Ishikawa (cell line): ENCODE data around the gene EXOC4.
A peak's percentile ranks its signal among the peaks of the same experiment; 100 is the strongest.

Experiments
- CEBPB ChIP-seq: IDR thresholded peaks from 2 replicates; pipeline ENCODE4 v1.6.1; 2012
- CREB1 ChIP-seq: IDR thresholded peaks from 2 replicates; pipeline ENCODE4 v1.6.1; 2012; ENCODE audit warnings: low read depth
- EGR1 ChIP-seq: IDR thresholded peaks from 2 replicates; pipeline ENCODE4 v1.6.1; 2012
- EP300 ChIP-seq: IDR thresholded peaks from 2 replicates; pipeline ENCODE4 v1.6.1; 2012; ENCODE audit warnings: borderline replicate concordance
- FOXM1 ChIP-seq: IDR thresholded peaks from 2 replicates; pipeline ENCODE4 v1.6.1; 2012; ENCODE audit warnings: low read depth, borderline replicate concordance
- MAX ChIP-seq: IDR thresholded peaks from 2 replicates; pipeline ENCODE4 v1.6.1; 2012
- NFIC ChIP-seq: IDR thresholded peaks from 2 replicates; pipeline ENCODE4 v1.6.1; 2012
- RAD21 ChIP-seq: IDR thresholded peaks from 2 replicates; pipeline ENCODE4 v1.6.1; 2012; ENCODE audit warnings: low read depth
- REST ChIP-seq: IDR thresholded peaks from 2 replicates; pipeline ENCODE4 v1.6.1; 2012; ENCODE audit warnings: low read depth, mild to moderate bottlenecking
- TAF1 ChIP-seq: IDR thresholded peaks from 2 replicates; pipeline ENCODE4 v1.6.1; 2012; ENCODE audit warnings: low read depth, mild to moderate bottlenecking
- TCF12 ChIP-seq: IDR thresholded peaks from 2 replicates; pipeline ENCODE4 v1.6.1; 2012; ENCODE audit warnings: low read depth
- TEAD4 ChIP-seq: IDR thresholded peaks from 2 replicates; pipeline ENCODE4 v1.6.1; 2012
- USF1 ChIP-seq: IDR thresholded peaks from 2 replicates; pipeline ENCODE4 v1.6.1; 2012
- YY1 ChIP-seq: IDR thresholded peaks from 2 replicates; pipeline ENCODE4 v1.6.1; 2012; ENCODE audit warnings: low read depth
- ZBTB7A ChIP-seq: IDR thresholded peaks from 2 replicates; pipeline ENCODE4 v1.6.1; 2012; ENCODE audit warnings: low read depth

Gene EXOC4

GRCh38 chr7:133518718-133519117 is 265.8 kb downstream of the EXOC4 start:
- TF ChIP-seq NFIC (no peak), TAF1 (no peak), YY1 (no peak)

DNA sequence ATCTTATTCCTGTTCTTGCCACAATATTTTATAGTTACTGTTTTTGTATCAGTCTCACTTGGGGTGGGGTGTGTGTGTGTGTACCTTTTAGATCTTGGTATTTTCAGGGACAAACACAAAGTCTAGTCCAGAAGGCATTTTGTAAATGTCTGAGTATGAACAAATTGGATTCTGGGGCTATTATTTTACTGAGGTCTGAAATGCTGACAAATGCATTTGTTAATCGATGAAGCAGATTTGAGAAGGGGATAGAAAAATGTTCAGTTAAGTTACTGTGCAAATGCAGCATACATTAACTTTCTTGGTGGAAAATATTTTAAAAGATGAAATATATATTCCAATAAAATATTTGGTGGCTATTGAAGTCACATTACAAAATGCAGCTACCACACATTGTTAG is 267.4 kb downstream of the EXOC4 start:
- TF ChIP-seq YY1, result no peak
- no peak for TF ChIP-seq REST
- TF ChIP-seq TAF1, result no peak
- no peak for TF ChIP-seq FOXM1
- TF ChIP-seq MAX, result no peak
- TF ChIP-seq RAD21, result no peak
- no peak for TF ChIP-seq TEAD4
- no peak for TF ChIP-seq ZBTB7A
- no peak for TF ChIP-seq TCF12
- no peak for TF ChIP-seq EGR1
- TF ChIP-seq NFIC, result no peak
- no peak for TF ChIP-seq USF1
- TF ChIP-seq EP300, result no peak
- no peak for TF ChIP-seq CREB1
- TF ChIP-seq CEBPB, result no peak

- no peak for TF ChIP-seq TCF12
- TF ChIP-seq CREB1, result no peak
- no peak for TF ChIP-seq YY1
- no peak for TF ChIP-seq NFIC
- no peak for TF ChIP-seq TAF1
- no peak for TF ChIP-seq REST
- no peak for TF ChIP-seq MAX
- TF ChIP-seq RAD21, result no peak
- TF ChIP-seq USF1, result no peak
- TF ChIP-seq FOXM1, result no peak
- TF ChIP-seq TEAD4, result no peak
- TF ChIP-seq EGR1, result no peak
- no peak for TF ChIP-seq EP300
- TF ChIP-seq ZBTB7A, result no peak
- no peak for TF ChIP-seq CEBPB
These were observed 269.6 kb downstream of the EXOC4 start for GRCh38 chr7:133522501-133522900.

DNA sequence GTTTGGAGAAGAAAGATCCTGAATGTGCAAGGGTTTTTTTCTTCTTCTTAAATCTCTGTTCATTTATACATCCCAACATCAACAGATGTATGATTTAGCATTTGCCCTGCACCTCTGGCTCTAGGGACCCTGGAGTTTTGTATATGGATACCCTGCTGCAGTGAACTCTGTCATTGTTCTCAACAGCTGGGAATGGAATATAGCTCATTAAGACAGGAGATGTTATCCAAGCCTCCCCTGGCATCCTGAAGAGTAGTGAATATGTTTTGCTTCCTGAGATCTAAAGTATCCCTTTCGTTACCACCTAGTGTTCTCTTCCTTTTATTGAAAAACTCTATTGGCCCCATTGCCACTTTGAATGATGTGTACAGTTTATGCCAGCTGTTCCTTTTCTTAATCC is 275.9 kb downstream of the EXOC4 start:
- TF ChIP-seq YY1, result no peak
- TF ChIP-seq EP300, result no peak
- no peak for TF ChIP-seq USF1
- no peak for TF ChIP-seq CREB1
- TF ChIP-seq TAF1, result no peak
- no peak for TF ChIP-seq MAX
- no peak for TF ChIP-seq ZBTB7A

GRCh38 chr7:133529861-133530260 is 277.0 kb downstream of the EXOC4 start:
- TF ChIP-seq RAD21, result peak; percentile 11; the same call in 1 of the 2 replicates
- TF ChIP-seq EGR1, result no peak

DNA sequence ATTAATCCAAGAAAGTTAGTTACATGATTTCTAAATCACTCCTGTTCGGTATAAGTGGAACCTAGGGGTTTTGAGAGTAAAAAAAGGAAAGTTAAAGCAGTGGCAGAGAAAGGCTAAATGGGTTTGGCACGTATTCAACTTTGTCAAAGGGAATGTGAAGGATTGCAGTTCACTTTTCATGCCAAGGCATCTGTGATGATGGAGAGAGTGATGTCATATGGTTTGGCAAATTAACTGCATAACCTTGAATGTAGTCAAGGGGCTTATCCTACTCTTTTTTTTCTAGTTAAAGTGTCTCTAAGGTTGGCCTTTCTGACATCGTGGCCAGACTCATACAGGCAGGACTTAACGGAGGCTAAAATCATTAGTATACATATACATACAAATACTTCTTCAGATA is 277.8 kb downstream of the EXOC4 start:
- TF ChIP-seq TEAD4, result no peak
- no peak for TF ChIP-seq TAF1
- no peak for TF ChIP-seq CEBPB
- no peak for TF ChIP-seq YY1
- no peak for TF ChIP-seq EGR1
- TF ChIP-seq MAX, result no peak
- no peak for TF ChIP-seq USF1
- no peak for TF ChIP-seq CREB1
- TF ChIP-seq TCF12, result no peak
- no peak for TF ChIP-seq RAD21
- TF ChIP-seq FOXM1, result no peak
- no peak for TF ChIP-seq REST
- no peak for TF ChIP-seq ZBTB7A
- no peak for TF ChIP-seq NFIC
- TF ChIP-seq EP300, result no peak
